ENCODE results near the gene ZKSCAN2.

DNA sequence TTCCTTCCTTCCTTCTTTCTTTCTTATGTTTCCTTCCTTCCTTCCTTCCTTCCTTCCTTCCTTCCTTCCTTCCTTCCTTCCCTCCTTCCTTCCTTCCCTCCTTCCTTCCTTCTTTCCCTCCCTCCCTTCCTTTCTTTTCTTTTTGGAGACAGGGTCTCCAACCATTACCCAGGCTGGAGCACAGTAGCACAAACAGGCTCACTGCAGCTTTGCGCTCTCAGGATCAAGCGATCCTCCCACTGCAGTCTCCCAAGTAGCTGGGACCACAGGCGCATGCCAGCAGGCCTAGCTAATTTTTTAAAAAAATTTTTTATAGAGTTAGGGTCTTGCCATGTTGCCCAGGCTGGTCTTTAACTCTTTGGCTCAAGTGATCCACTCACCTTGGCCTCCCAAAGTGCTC is 31.8 kb upstream of the ZKSCAN2 start:
- TF ChIP-seq, protein P1, sequence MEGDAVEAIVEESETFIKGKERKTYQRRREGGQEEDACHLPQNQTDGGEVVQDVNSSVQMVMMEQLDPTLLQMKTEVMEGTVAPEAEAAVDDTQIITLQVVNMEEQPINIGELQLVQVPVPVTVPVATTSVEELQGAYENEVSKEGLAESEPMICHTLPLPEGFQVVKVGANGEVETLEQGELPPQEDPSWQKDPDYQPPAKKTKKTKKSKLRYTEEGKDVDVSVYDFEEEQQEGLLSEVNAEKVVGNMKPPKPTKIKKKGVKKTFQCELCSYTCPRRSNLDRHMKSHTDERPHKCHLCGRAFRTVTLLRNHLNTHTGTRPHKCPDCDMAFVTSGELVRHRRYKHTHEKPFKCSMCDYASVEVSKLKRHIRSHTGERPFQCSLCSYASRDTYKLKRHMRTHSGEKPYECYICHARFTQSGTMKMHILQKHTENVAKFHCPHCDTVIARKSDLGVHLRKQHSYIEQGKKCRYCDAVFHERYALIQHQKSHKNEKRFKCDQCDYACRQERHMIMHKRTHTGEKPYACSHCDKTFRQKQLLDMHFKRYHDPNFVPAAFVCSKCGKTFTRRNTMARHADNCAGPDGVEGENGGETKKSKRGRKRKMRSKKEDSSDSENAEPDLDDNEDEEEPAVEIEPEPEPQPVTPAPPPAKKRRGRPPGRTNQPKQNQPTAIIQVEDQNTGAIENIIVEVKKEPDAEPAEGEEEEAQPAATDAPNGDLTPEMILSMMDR (conservative IDR thresholded peaks at IDR 0.05; ENCODE audit: low read length): no peak
- TF ChIP-seq EZH2phosphoT487 (IDR thresholded peaks at IDR 0.05; ENCODE audit: borderline replicate concordance, low read depth, low read length): no peak

Data from OCI-LY7 (cell line).